IPS DF 4.7 (cell line): Measurements from ENCODE around the gene SRPK1.

Experiments used
- DNase-seq: peaks from one replicate; pipeline ENCODE4 v3.0.0-alpha.2; 2013; ENCODE audit warnings: low spot score; ENCODE audit errors: extremely low read depth

SRPK1 gene

DNA sequence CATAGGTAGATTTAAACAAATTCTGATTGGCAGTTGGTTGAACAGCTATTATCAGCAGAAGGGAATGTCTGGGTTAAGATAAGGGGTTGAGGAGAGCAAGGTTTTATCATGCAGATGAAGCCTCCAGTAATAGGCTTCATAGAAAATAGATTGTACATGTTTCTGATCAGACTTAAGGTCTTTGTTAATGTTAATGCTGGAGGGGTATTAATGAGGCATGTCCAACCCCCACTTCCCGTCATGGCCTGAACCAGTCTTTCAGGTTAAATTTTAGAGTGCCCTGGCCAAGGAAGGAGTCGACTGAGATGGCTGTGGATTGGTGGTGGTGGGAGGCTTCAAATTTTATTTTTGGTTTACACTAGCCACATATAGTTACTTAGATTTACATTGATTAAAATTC, 136.7 kb downstream of the SRPK1 start:
- DNase-seq, result no peak
